ENCODE measurements around the gene TGM2.
A peak's percentile ranks its signal among the peaks of the same experiment; 100 is the strongest.
"Not testable (repeated sequence)": the region's sequence is repeated elsewhere in the genome, so short reads cannot be mapped to it uniquely, and the experiment has no call there.

The TGM2 gene

DNA sequence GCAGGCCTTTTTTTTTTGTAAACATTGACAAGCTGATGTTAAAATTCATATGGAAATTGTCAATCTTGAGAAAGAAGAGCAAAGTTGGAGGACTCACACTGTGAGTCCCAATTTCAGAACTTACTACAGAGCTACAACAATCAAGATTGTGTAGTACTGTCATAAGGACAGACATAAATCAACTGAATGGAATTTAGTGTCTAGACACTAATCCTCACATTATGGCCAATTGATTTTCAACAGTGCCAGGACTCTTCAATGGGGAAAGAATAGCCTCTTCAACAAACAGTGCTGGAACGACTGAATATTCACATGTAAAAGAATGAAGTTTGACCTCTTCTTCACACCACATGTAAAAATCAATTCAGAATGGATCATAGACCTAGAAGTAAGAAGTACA is 60.8 kb downstream of the TGM2 start:
- no peak for DNase-seq (ENCODE audit: extremely low read depth in 1 of 2, low read depth in 1 of 2)

DNA sequence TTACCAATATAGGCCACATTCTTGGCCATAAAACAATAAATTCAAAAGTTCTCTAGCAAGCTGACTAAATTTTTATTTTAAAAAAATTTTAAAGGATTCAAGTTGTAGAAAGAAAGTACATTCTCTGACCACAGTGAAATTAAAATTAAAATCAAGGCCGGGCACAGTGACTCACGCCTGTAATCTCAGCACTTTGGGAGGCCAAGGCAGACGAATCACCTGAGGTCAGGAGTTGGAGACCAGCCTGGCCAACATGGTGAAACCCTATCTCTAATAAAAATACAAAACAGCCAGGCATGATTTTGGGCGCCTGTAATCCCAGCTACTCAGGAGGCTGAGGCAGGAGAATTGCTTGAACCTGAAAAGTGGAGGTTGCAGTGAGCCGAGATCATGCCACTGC is 62.9 kb downstream of the TGM2 start:
- DNase-seq (ENCODE audit: extremely low read depth in 1 of 2, low read depth in 1 of 2) = not testable (repeated sequence)

DNA sequence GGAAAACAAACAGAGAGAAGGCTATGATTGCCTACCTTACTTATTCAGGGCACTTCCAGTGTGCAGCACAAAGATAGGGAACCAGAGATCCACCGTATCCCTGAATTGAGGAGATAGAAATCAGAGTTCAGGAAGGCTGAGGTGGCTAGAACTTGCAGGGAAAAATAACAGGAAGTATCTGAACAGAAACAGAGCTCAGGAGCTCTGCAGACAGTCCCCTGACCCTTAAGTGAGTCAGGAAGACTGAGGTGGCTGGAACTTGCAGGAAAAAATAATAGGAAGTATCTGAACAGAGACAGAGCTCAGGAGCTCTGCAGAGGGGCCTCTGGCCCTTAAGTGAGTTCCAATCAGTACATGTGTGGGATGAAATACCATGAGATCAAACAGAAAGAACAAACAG is 66.1 kb downstream of the TGM2 start:
- no peak for DNase-seq (ENCODE audit: extremely low read depth in 1 of 2, low read depth in 1 of 2)

DNA sequence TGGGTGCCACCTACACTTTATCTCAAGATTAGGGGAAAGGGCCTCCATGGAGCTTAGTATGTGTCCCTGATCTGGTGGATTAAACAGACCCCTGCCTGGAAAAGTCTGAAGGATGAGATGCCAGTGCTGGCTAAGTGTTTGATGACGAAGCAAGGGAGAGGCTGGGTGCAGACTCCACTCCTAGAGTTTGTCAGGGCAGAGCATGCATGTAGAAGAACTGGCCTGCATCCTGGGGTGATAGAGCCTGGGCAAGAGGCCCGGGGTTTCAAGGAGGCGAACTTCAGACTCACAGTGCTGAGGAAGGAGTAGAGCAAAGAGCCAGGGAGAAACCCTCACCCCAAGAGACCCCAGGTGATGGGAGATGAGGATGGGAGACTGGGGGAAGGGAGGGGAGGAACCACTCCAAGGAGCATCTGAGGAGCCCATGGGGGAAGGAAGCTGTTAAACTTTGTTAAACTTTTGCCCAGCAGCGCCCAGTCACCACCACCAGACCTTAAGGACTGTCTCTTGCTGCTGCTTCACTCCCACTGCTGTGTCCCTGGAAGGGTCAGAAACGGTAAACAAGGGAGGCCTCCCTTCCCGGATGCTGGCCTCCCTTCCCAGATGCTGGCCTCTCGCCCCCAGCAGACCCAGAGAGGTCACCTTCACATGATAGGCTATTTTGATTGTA is 69.9 kb downstream of the TGM2 start:
- no peak for DNase-seq (ENCODE audit: extremely low read depth in 1 of 2, low read depth in 1 of 2)

DNA sequence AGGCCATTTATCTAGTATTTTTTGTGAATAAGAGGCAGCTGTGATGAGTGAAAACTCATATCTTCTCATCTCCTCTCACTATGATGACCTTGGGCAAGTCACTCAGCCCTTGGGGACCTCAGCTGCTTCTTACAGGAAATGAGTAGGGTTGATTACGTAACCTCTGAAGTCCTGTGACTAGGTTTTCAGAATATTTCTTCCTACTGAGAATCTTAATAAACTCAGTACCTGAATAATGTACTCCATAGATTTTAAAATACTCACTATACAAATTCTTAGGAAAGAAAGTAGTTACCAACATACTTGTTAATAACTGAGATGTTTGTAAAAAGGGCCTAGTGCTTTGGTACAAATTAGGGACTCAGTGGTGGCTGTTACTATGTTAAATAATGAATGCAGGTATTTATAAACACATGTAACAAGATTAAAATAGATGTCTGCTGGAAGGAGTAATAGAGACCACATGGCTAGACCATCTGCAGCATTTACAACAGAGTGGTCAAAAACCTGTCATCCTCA is 70.6 kb downstream of the TGM2 start:
- peak in 1 of 2 donors; percentile 30 for DNase-seq (ENCODE audit: extremely low read depth in 1 of 2, low read depth in 1 of 2)

DNA sequence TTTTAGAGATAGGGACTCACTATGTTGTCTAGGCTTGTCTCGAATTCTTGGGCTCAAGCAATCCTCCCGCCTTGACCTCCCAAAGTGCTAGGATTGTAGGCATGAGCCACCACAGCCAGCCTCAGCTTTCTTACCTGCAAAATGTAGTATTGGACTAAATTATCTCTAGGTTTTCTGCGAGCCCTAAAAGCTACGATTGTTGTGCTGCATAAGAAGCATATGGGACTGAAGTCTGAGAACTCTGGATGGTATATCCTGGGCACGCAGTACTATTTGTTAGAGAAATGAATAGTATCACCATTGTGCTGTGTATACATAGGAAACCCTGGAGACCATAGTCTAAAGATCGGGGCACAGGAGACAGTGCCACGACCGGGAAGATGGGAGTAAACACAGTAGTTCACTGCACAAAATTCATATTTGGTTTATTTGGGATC is 71.4 kb downstream of the TGM2 start:
- DNase-seq (ENCODE audit: extremely low read depth in 1 of 2, low read depth in 1 of 2) = no peak

DNA sequence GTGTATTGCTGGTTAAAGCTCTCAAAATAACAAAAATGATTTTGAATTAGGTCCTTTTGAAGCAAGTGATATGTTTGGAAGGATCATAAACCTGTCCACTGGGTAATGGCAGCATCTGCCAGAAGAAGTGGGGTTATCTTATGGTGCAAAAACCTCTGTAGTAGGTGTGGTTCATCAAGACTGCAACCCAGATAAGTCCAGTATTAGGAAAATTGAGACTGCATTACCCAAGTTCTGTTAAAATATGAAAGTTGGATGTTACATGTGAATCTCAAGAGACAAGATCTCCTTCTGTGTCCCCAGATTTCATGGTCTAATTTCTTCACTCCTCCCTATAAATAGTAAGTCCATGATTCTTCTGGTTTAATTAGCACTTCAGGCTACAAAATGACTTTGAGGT is 72.2 kb downstream of the TGM2 start:
- no peak for DNase-seq (ENCODE audit: extremely low read depth in 1 of 2, low read depth in 1 of 2)

DNA sequence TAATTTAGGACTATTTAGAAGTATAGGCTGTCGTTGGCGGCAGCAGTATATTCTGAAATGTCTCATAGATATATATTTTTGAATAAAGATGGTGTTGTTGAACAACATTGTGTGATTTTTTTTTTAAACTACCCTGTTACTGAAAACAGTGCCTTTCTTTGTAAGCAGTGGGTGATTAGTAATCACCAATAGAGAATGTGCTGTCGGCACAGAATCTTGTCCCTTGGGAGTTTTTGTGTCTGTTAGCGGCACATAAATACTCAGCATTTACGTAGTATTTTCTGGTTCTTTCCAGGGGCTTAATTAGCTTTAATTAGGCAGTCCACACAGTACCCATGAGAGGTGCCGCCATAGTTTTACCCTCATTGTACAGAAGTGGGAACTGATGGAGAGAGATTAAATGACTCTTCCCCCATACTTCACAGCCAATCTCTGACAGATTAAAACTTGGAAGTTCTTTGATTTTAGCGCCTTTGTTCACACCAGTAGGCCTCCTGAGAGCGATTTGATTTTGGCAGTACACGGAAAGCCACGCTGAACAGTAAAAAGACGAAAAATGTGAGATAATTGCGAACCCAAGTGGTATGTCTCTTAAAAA is 72.7 kb downstream of the TGM2 start:
- DNase-seq (ENCODE audit: extremely low read depth in 1 of 2, low read depth in 1 of 2) = no peak

DNA sequence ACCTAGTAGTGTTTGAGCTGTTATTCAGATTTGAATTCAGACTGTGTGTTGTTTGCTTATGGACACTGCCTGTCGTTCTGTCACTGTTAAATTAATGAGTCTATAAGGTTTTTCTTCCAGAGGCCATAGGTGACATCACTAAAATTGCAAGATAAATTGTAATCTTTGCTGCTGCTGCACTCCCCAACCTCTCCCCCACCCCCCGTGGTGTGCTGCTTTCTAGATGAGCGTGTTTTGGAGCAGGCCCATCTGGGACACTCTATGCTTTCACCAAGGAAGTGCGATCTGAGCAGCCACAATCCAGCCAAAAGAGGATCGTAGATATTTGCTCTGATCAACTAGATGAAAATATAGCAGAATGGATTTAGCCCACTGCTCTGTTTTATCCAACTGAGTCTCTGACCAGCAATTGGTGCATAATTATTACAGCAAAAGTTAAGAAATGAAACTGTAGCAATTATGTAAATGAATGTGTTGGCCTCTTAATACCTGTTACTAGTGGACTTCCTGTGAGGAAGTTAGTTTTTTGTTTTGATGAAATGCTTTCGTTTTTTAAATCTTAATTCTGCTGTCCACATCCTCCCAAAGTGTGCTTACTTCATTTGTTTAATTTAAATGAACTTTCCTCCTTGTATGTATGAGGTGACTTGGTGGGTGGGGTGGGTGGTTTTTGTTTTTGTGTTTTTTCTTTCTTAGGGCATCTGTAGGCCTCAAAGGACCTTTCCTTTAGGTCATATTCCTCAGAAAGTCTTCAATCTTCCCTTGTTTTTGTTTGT is 73.4 kb downstream of the TGM2 start:
- DNase-seq (ENCODE audit: extremely low read depth in 1 of 2, low read depth in 1 of 2) = no peak

DNA sequence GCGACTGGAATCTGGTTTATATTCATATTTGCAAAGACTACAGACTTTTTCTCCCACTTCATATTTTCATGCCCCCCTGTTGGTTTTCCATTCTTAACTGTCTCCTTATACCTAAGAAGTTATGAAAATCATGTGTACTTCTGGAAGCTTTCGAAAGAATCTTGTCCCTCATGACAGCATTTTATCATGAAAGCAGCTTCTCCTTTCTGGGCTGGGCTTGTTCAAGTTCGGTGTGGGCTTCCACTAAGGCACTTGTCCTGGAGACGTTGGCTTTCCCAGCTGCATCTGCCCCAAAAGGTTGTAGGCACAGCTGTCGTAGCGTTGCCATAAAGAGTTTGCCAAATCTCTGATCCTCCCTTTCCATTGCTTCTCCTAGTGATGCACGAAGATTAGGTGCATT is 75.0 kb downstream of the TGM2 start:
- DNase-seq (ENCODE audit: extremely low read depth in 1 of 2, low read depth in 1 of 2) = no peak

DNA sequence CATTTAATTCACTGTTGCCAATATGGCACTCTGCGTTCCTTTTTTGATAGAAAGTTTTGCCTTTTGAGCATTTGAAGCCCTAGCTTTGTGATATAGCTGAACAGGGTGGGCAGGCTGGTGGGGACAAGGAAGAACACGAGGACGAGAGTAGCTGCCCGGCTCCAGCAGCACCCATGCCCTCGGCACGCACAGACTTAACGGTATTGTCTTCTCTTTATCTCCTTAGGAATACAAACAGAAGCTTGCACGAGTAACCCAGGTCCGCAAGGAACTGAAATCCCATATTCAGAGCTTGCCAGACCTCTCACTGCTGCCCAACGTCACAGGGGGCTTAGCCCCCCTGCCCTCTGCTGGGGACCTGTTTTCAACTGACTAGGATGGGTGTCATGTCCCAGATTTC is 75.6 kb downstream of the TGM2 start:
- DNase-seq (ENCODE audit: extremely low read depth in 1 of 2, low read depth in 1 of 2) = no peak

DNA sequence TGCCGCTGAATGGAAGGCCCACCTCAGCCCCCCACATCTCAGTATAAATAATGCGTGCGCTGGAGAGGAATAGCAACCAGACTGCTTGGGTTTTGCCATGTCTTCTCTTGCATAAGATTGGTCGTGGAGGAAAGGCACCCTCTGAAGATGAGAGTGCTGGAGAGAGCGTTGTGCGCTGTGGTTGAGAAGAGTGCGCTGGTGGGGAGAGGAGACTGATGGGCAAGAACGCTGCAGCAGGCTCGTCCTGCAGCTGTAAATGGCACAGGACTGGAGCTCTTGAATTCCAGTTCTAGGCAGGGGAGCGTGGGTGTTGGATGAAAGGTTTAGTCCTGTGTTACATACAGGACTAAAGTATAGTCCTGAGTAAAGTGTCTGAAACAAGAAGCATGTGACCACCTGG is 80.0 kb downstream of the TGM2 start:
- DNase-seq (ENCODE audit: extremely low read depth in 1 of 2, low read depth in 1 of 2) = no peak

DNA sequence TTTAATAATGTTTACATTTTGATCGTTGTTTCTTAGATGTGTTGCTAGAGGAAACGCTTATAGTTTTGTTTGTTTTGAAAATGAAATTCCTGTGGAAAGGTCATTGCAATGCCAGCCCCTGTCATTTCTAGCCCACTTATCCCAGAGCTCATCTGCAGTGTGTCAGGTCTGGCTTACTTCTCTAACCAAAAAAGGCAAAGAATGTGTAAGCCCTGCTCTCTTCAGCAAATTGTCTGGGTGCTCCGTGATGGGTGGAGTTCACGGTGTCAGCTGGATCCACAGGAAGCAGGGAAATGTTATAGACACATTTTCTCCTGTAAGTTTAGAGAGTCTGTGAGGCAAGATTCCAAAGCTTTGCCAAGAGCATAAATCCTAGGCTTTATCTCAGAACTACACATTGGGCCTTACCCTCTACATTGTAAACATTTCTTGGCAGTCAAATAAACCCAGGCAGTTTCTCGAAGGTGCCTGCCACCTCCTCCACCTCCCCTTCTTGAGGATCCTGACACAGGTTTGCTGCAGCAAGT is 80.6 kb downstream of the TGM2 start:
- no peak for DNase-seq (ENCODE audit: extremely low read depth in 1 of 2, low read depth in 1 of 2)

DNA sequence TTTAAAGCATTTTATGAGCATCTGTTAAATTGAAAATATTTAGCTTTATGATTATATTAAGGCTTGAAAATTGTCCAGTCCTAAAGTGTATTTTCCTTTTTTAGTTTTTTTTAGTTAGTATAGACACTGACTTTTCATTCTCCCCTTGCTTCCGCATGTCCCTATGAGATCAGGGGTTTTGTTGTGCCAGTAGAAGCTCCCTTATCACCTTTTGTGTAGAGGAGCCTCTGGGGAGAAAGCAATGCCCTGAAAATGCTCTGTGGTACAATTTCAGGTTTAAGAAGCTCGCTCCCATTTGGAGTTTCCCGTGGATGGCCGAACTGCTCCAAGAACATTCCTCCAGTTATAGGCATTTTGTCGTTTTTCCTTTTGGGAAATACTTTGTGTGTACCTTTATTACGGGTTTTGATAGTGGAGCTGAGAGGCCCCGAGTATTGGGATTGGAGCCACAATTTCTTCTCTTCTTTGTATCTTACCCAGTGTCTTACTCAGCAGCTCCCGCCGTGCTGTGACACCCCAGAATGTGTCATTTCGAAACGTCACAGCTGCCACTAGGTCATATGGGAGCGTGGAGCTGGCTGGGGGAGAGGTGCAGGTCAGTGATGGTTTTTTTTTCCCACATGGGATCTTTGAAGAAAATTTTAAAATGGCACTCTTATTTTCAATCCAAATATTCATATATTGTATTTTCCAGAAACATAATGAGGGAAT is 81.6 kb downstream of the TGM2 start:
- no peak for DNase-seq (ENCODE audit: extremely low read depth in 1 of 2, low read depth in 1 of 2)

DNA sequence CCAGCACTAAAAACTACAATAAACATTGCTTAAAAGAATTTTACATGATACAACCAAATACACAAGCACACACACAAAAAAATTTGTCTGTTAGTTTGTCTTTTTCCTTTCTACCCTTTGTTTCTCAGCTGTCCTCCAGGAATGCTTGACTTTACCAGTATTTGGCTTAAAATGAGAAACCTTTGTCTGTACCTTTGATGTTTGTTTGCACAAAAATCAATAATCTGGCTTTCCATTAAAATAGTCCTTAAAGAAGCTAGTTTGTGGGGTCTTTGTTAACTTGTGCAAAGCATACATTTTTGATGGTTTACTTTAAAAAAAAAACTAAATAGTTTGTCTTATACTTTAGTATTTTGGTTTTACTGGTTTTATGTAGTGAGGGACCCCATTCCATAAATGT is 82.2 kb downstream of the TGM2 start:
- DNase-seq (ENCODE audit: extremely low read depth in 1 of 2, low read depth in 1 of 2) = no peak

DNA sequence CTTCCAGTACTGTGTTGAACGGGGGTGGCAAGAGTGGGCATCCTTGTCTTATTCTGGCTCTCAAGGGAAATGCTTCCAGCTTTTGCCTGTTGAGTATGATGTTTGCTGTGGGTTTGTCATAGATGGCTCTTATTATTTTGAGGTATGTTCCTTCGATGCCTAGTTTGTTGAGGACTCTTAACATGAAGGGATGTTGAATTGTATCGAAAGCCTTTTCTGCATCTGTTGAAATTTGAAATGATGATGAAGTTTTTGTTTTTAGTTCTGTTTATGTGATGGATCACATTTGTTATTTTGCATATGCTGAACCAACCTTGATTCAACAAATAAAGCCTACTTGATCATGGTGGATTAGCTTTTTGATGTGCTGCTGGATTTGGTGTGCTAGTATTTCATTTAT is 83.5 kb downstream of the TGM2 start:
- DNase-seq (ENCODE audit: extremely low read depth in 1 of 2, low read depth in 1 of 2) = no peak

DNA sequence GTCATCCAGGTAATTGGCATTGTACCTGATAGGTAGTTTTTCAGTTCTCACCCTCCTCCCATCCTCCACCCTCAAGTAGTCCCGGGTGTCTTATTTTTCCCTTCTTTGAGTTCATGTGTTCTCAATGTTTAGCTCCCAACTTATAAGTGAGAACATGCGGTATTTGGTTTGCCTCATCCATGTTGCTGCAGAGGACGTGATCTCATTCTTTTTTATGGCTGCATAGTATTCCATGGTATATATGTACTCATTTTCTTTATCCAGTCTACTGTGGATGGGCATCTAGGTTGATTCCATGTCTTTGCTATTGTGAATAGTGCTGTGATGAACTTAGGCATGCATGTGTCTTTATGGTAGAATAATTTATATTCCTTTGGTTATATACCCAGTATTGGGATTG is 85.7 kb downstream of the TGM2 start:
- DNase-seq (ENCODE audit: extremely low read depth in 1 of 2, low read depth in 1 of 2) = no peak

DNA sequence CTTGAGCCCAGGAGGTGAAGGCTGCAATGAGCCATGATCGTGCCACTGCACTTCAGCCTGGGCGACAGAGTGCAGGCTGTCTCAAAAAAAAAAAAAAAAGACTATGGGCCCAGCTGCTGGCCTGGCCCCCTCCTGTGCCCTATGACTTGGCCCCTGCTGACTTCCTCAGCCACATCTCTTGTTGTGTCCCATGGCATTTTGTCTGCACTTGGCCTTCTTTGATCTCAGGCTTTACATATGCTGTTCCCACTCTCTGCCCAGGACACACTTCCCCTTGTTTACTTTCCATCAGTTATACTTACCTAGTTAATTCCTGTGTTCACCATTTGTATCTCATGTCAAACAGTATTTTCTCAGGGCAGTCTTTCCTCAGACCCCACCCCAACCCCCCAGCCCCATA is 87.0 kb downstream of the TGM2 start:
- DNase-seq (ENCODE audit: extremely low read depth in 1 of 2, low read depth in 1 of 2) = no peak
